ENCODE results near the gene DNASE1L3. TPM values are rescaled to one million over a fixed set of nuclear protein-coding genes. Genes with fewer than 3 reads are reported as not detected.
A peak's percentile ranks its signal among the peaks of the same experiment; 100 is the strongest.

DNASE1L3 gene
- total and polyA plus RNA-seq, 2 of the 13 experiments (the other 11 are each of a cell fraction or from before 2014, with no cell fraction given), result 0.86 to 1.7 TPM

DNA sequence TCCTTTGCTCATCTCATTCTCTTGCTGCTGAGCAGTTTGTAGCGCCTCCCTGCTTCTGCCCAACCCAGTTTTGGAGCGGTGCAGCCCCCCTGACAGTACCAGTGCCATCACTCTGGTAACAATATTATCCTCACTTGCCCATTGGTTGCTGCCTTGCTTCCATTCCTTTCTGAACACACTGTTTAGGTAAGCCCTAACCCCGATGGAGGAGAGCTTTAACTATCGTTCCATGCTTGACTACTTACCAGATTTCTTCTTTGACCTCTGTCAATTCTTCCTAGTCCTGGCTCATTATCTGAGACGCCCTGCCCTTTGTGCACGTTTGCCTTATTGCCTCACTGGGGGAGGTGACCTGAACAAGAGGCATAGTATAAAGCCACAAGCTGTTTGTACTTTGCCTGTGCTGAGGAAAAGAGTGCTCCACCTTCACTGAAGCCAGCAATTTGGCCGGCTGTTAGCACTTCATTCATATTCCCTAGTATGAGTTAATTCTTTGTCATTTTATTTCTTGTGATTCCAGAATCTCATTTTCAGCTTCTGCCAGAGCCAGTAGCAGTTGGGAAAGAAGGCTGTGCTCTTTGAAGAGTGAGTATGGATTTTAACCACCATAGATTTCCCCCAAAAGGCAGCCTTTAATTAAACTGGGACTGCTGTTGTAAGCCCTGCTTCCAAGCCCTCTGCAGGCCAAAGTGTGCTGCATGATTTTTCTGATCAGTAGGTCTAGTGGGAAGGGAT, 38.8 kb upstream of the DNASE1L3 start (continued):
- TF ChIP-seq, protein P1, sequence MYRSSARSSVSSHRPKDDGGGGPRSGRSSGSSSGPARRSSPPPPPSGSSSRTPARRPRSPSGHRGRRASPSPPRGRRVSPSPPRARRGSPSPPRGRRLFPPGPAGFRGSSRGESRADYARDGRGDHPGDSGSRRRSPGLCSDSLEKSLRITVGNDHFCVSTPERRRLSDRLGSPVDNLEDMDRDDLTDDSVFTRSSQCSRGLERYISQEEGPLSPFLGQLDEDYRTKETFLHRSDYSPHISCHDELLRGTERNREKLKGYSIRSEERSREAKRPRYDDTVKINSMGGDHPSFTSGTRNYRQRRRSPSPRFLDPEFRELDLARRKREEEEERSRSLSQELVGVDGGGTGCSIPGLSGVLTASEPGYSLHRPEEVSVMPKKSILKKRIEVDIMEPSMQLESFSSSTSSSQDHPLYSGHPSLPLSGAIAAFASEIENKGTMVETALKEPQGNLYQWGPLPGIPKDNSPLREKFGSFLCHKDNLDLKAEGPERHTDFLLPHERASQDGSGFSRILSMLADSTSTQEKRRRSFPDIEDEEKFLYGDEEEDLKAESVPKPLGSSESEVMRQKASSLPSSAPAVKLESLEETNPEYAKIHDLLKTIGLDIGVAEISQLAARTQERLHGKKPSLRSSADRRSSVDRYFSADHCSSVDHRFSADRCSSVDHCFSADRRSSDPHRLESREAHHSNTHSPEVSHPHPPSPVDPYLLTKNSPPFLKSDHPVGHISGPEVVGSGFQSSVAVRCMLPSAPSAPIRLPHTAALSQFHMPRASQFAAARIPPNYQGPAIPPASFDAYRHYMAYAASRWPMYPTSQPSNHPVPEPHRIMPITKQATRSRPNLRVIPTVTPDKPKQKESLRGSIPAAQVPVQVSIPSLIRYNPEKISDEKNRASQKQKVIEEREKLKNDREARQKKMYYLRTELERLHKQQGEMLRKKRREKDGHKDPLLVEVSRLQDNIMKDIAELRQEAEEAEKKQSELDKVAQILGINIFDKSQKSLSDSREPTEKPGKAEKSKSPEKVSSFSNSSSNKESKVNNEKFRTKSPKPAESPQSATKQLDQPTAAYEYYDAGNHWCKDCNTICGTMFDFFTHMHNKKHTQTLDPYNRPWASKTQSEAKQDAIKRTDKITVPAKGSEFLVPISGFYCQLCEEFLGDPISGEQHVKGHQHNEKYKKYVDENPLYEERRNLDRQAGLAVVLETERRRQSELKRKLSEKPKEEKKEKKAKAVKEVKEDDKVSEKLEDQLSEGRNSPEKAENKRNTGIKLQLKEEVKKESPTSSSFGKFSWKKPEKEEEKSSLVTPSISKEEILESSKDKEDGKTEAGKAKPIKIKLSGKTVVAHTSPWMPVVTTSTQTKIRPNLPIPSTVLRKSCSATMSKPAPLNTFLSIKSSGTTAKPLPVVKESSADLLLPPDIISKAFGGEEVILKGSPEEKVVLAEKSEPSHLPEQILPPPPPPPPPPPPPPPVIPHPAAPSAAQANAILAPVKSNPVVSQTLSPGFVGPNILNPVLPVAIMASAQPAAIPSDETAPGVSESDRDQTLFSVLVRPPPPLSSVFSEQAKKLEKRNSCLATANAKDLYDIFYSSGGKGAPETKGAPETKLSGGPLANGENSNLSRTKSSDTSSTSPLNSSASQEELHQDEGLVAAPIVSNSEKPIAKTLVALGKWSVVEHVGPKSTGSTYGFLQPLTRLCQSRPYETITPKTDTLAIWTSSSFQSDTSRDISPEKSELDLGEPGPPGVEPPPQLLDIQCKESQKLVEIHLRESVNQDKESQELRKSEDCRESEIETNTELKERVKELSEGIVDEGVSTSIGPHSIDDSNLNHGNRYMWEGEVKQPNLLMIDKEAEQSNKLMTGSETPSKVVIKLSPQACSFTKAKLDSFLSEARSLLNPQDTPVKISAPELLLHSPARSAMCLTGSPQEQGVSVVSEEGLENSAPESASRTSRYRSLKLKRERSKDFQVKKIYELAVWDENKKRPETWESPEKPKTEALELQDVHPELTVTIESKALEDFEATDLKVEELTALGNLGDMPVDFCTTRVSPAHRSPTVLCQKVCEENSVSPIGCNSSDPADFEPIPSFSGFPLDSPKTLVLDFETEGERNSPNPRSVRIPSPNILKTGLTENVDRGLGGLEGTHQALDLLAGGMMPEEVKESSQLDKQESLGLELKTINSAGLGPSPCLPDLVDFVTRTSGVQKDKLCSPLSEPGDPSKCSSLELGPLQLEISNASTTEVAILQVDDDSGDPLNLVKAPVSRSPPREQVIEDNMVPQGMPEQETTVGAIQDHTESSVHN (CRISPR knock-in tag; IDR thresholded peaks at IDR 0.05), result no peak
- TF ChIP-seq EZH2 (conservative IDR thresholded peaks at IDR 0.05; ENCODE audit: low read depth, low read length) (no peak), ZNF564 (CRISPR knock-in tag; IDR thresholded peaks at IDR 0.05) (no peak), TOE1 (CRISPR knock-in tag; IDR thresholded peaks at IDR 0.05) (0 out of 2 replicates have a peak, but pooled peaks have one; percentile 39), ZNF205 (CRISPR knock-in tag; IDR thresholded peaks at IDR 0.05) (no peak), ZNF709 (CRISPR knock-in tag; IDR thresholded peaks at IDR 0.05) (no peak), HOXA3 (CRISPR knock-in tag; IDR thresholded peaks at IDR 0.05) (peak; percentile 29; the same call in 1 of the 2 replicates), ZNF670 (CRISPR knock-in tag; IDR thresholded peaks at IDR 0.05; ENCODE audit: borderline replicate concordance) (no peak), ZNF570 (CRISPR knock-in tag; IDR thresholded peaks at IDR 0.05; ENCODE audit: borderline replicate concordance) (no peak), CCDC6 (CRISPR knock-in tag; IDR thresholded peaks at IDR 0.05) (no peak), ZNF569 (CRISPR knock-in tag; IDR thresholded peaks at IDR 0.05; ENCODE audit: borderline replicate concordance) (no peak), ZNF629 (CRISPR knock-in tag; conservative IDR thresholded peaks at IDR 0.05) (no peak), ZNF160 (CRISPR knock-in tag; IDR thresholded peaks at IDR 0.05) (no peak), ZNF550 (CRISPR knock-in tag; IDR thresholded peaks at IDR 0.05; ENCODE audit: borderline replicate concordance) (no peak), ZNF263 (CRISPR knock-in tag; IDR thresholded peaks at IDR 0.05) (peak; percentile 93)
- TF ChIP-seq, protein P2, sequence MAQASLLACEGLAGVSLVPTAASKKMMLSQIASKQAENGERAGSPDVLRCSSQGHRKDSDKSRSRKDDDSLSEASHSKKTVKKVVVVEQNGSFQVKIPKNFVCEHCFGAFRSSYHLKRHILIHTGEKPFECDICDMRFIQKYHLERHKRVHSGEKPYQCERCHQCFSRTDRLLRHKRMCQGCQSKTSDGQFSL (CRISPR knock-in tag; IDR thresholded peaks at IDR 0.05), result no peak
- TF ChIP-seq, protein P3, sequence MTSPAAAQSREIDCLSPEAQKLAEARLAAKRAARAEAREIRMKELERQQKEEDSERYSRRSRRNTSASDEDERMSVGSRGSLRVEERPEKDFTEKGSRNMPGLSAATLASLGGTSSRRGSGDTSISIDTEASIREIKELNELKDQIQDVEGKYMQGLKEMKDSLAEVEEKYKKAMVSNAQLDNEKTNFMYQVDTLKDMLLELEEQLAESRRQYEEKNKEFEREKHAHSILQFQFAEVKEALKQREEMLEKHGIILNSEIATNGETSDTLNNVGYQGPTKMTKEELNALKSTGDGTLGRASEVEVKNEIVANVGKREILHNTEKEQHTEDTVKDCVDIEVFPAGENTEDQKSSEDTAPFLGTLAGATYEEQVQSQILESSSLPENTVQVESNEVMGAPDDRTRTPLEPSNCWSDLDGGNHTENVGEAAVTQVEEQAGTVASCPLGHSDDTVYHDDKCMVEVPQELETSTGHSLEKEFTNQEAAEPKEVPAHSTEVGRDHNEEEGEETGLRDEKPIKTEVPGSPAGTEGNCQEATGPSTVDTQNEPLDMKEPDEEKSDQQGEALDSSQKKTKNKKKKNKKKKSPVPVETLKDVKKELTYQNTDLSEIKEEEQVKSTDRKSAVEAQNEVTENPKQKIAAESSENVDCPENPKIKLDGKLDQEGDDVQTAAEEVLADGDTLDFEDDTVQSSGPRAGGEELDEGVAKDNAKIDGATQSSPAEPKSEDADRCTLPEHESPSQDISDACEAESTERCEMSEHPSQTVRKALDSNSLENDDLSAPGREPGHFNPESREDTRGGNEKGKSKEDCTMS (CRISPR knock-in tag; conservative IDR thresholded peaks at IDR 0.05), result no peak
